ENCODE results near the gene CDYL.

CDYL gene

DNA sequence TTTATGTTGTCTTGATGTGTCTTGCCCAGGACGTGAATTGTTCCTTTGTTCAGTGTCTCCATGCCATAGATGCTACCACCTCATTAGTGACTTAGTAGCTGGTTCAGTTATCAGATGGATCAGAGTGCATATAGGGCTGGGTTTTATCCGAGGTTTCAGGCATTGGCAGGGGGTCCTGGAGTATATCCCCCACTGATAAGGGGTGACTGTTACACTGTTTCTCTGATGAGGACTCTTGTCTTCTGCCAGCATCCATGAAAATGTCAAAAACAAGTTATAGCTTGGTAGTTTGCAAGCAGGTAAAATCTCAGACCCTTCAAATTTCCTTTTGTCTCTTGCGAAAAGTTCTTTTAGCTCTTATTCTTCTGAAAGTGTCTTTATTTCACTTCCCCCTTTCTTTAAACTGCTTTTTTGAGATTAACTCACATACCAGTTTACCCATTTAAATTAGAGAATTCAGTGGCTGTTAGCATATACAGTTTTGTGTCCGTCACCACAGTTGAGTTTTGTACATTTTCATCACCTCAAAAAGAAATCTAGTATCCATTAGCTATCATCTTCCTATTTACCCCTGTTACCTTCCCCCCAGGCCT is 109.2 kb downstream of the CDYL start:
- no peak for DNase-seq (ENCODE audit: low read depth)

GRCh38 chr6:4888841-4889240 is 112.6 kb downstream of the CDYL start:
- no peak for DNase-seq (ENCODE audit: low read depth)

GRCh38 chr6:4889701-4890100 is 113.5 kb downstream of the CDYL start:
- DNase-seq (ENCODE audit: low read depth) = no peak

DNA sequence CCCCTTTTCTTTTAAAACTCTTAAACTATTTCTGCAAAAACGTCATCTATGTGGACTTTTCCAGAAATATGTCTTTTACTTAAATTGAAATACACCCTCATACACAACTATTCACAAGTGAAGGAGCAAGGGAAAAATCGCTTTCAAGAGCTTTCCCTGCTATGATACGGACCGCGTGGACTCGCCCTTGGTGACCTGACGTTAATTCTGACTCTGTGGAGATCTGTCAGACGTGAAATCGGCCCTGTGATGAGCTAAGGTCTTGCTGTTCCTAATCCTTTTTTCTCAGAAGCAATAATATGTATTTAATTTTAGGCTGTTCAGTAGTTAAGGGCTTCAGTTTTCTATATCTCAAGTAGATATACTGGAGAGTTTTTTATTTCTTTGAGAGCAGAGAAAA is 114.0 kb downstream of the CDYL start:
- no peak for DNase-seq (ENCODE audit: low read depth)

DNA sequence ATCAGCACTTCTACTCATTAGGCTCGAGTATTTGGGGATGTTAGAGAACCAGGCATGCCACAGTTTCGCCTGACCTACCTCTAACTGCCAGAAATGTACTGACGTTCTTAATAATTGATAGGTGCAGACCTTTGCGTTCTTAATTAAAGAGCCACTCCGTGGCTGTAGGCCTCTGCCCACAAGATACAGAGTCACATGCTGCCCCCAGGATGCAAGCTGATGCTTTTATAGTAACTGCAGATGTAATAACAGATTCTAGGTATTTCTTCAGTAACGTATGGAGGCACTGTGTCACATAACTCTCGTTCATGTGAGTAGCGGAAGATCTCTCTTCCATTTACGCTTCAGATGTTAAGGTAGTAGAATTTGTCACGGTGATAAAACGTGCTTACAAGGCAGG is 114.4 kb downstream of the CDYL start:
- DNase-seq (ENCODE audit: low read depth) = no peak

GRCh38 chr6:4891141-4891540 is 114.9 kb downstream of the CDYL start:
- DNase-seq (ENCODE audit: low read depth) = no peak

GRCh38 chr6:4892785-4893485 is 116.7 kb downstream of the CDYL start:
- no peak for DNase-seq (ENCODE audit: low read depth)

GRCh38 chr6:4894049-4894448 is 117.8 kb downstream of the CDYL start:
- DNase-seq (ENCODE audit: low read depth) = no peak

GRCh38 chr6:4895971-4896370 is 119.8 kb downstream of the CDYL start:
- no peak for DNase-seq (ENCODE audit: low read depth)

DNA sequence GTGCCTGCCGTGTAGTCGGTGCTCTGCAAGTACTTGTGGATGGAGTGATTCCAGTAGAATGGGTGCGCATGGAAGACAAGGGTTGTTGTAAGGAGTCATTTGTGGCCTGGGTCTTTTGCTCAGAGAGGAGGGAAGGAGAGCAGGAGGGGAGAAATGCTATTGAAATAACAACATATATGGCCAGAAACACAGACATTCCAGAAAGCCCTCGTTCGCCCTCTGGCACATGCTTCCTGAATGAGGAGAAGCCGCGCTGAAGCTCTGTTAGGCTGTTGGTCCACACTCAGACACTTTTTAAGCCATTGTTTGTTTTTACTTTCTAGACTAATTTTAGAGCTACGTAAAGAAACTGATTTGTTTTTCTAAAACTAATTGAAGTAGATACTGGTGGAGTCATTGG is 120.2 kb downstream of the CDYL start:
- DNase-seq (ENCODE audit: low read depth) = no peak

- no peak for DNase-seq (ENCODE audit: low read depth)
Measured at GRCh38 chr6:4899249-4900034, 123.2 kb downstream of the CDYL start.

DNA sequence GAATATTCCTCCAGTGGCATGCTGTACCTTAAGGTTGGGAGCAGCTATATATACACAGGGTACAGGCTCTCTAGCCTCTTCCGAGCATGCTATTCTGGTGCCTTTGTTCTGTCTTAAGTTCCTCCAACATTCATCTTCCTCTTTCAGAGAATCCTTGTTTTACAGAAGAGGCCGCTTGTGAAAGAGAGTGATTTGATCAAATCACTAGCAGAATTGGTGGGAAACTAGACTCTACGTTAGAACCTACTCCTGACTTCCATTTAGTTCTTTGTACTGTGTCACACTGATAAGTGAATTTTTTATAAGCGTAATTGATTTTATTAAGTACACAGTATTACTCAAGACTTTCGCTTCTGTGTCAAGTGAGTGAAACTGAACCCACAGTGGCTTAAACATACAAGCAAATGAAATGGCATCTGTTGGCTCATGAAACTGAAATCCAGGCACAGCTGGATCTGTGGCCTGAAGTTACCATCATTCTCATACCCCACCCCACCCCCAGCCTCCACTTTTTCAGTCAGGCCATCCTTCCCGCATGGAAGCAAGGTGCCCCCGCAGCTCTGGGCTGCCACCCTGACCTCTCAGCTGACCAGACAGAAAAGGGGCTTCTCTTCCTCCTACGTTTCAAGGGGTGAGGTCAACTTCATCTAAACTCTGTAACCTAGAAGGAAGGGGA is 125.3 kb downstream of the CDYL start:
- no peak for DNase-seq (ENCODE audit: low read depth)

GRCh38 chr6:4902363-4902762 is 126.2 kb downstream of the CDYL start:
- DNase-seq (ENCODE audit: low read depth) = no peak

DNA sequence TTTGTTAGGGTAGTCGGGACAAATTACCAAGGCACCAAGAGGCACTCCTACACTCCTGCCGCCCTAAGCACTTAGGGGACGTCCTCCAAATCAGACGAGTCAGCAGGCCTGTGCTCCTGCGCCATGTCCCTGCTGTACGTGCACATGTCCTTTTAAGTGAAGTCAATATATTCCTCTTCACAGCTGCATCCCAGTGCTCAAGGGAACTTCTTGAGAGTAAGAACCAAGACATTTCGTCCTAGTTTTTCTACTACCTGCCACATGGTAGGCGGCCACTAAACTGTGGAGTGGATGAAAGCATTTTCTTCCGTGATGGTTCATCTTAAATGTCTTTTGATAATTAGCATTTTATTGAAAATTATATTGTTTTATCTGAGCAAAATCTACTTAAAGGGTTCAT is 126.9 kb downstream of the CDYL start:
- DNase-seq (ENCODE audit: low read depth) = no peak

- DNase-seq (ENCODE audit: low read depth) = no peak
Measured at GRCh38 chr6:4903751-4904370, 127.7 kb downstream of the CDYL start.

GRCh38 chr6:4904461-4905025 is 128.3 kb downstream of the CDYL start:
- no peak for DNase-seq (ENCODE audit: low read depth)

- DNase-seq (ENCODE audit: low read depth) = no peak
Measured at GRCh38 chr6:4905826-4906225, 129.6 kb downstream of the CDYL start.

GRCh38 chr6:4906293-4907276 is 130.4 kb downstream of the CDYL start:
- DNase-seq (ENCODE audit: low read depth) = no peak

DNA sequence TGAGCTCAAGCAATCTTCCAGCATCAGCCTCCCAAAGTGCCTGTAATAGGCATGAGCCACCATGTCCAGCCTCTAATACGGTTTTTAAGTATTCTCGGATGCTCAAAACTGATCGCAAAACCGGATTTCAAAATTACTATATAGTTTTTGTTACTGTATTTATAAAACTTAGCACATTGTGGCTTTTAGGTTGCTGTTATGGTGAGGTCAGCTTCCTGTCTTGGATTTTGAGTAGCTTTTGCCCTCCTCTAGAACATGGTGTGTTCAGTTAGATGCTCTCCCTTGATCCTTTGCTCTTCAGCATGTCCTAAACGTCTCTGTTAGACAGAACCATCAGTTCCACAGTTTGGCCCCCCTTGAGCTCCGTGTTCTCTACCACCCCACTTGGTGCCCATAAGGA is 131.4 kb downstream of the CDYL start:
- DNase-seq (ENCODE audit: low read depth) = no peak

GRCh38 chr6:4908062-4908461 is 131.9 kb downstream of the CDYL start:
- DNase-seq (ENCODE audit: low read depth) = no peak

Measured in activated gamma-delta T cell treated with anti-CD3 and anti-CD28 coated beads, Interleukin-2, amount 50 U/mL, for 16 hours (primary cell).